DOHH2 (cell line): ENCODE results near the gene DACH1.
"Not testable (repeated sequence)": the region's sequence is repeated elsewhere in the genome, so short reads cannot be mapped to it uniquely, and the experiment has no call there.

ENCODE experiments used
- EZH2phosphoT487 ChIP-seq: fragments of 200-600 bp; sonication (generic); IDR thresholded peaks from 2 replicates; pipeline ENCODE4 v1.6.1; 2017; ENCODE audit warnings: borderline replicate concordance, mild to moderate bottlenecking, antibody characterized with exemption, low read length, moderate library complexity, mixed read lengths
- TF ChIP-seq, protein P1 (sequence below): fragments of 200-600 bp; sonication (generic); IDR thresholded peaks from one replicate; pipeline ENCODE4 v1.5.1; 2014; ENCODE audit warnings: antibody characterized with exemption, mild to moderate bottlenecking, low read depth, low read length; ENCODE audit not compliant: poor library complexity, severe bottlenecking

DNA sequence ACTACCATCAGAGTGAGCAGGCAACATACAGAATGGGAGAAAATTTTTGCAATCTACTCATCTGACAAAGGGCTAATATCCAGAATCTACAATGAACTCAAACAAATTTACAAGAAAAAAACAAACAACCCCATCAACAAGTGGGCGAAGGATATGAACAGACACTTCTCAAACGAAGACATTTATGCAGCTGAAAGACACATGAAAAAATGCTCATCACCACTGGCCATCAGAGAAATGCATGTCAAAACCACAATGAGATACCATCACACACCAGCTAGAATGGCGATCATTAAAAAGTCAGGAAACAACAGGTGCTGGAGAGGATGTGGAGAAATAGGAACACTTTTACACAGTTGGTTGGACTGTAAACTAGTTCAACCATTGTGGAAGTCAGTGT, 26.5 kb upstream of the DACH1 start:
- TF ChIP-seq, protein P1, sequence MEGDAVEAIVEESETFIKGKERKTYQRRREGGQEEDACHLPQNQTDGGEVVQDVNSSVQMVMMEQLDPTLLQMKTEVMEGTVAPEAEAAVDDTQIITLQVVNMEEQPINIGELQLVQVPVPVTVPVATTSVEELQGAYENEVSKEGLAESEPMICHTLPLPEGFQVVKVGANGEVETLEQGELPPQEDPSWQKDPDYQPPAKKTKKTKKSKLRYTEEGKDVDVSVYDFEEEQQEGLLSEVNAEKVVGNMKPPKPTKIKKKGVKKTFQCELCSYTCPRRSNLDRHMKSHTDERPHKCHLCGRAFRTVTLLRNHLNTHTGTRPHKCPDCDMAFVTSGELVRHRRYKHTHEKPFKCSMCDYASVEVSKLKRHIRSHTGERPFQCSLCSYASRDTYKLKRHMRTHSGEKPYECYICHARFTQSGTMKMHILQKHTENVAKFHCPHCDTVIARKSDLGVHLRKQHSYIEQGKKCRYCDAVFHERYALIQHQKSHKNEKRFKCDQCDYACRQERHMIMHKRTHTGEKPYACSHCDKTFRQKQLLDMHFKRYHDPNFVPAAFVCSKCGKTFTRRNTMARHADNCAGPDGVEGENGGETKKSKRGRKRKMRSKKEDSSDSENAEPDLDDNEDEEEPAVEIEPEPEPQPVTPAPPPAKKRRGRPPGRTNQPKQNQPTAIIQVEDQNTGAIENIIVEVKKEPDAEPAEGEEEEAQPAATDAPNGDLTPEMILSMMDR = not testable (repeated sequence)
- not testable (repeated sequence) for TF ChIP-seq EZH2phosphoT487
